Measurements from ENCODE around the gene ITIH1. TPM values are rescaled to one million over a fixed set of nuclear protein-coding genes. Genes with fewer than 3 reads are reported as not detected.

The ITIH1 gene
- total and polyA plus RNA-seq, 2 experiments from 2014 or later = not detected

- H3K4me3 ChIP-seq = no peak overlapping the region
- H3K36me3 ChIP-seq (ENCODE audit: low read depth) = no peaks in the 10 kb centered on the region
- no peak for DNase-seq
- H3K4me2 ChIP-seq (ENCODE audit: unreplicated experiment) = no peak overlapping the region
- H3K4me1 ChIP-seq (ENCODE audit: insufficient read depth) = no peaks in the 10 kb centered on the region
- TF ChIP-seq EZH2phosphoT487 (IDR thresholded peaks at IDR 0.05; ENCODE audit: insufficient read depth, low read depth) = no peak
- TF ChIP-seq EZH2 (IDR thresholded peaks at IDR 0.05; ENCODE audit: insufficient read depth, poor library complexity, severe bottlenecking) = no peak
- H4K20me1 ChIP-seq (ENCODE audit: insufficient read depth) = no peaks in the 10 kb centered on the region
- no peak overlapping the region for H2AFZ ChIP-seq
- H3K27me3 ChIP-seq (replicated peaks; ENCODE audit: insufficient read depth) = 0 out of 2 replicates have a peak, but pooled peaks cover 8% of the 10 kb centered on the region
- H3K9ac ChIP-seq = no peak overlapping the region
- H3K9me2 ChIP-seq (ENCODE audit: insufficient read depth) = no peaks in the 10 kb centered on the region
- H3K79me2 ChIP-seq (ENCODE audit: insufficient read depth) = no peaks in the 10 kb centered on the region
- 68 to 74% methylated on average over 18 of the region's 18 CpGs for WGBS, 2 experiments (ENCODE audit: low coverage in 1 of 2, low lambda C conversion rate in 2 of 2, missing lambda C conversion rate in 2 of 2)
- H3F3A ChIP-seq (ENCODE audit: insufficient read depth) = no peaks in the 10 kb centered on the region
- no peak overlapping the region for H3K27ac ChIP-seq
- no peaks in the 10 kb centered on the region for H3K9me3 ChIP-seq (ENCODE audit: low read depth)
- in situ Hi-C loops (cut with MboI) = no loop called here
These were observed 6.7 kb downstream of the ITIH1 start for GRCh38 chr3:52784021-52784621.

- TF ChIP-seq EZH2phosphoT487 (IDR thresholded peaks at IDR 0.05; ENCODE audit: insufficient read depth, low read depth) (no peak), EZH2 (IDR thresholded peaks at IDR 0.05; ENCODE audit: insufficient read depth, poor library complexity, severe bottlenecking) (no peak)
- DNase-seq = no peak
- WGBS, 2 experiments (ENCODE audit: low coverage in 1 of 2, low lambda C conversion rate in 2 of 2, missing lambda C conversion rate in 2 of 2) = 43% methylated on average over 5 of the region's 5 CpGs
- H3K4me1 ChIP-seq (ENCODE audit: insufficient read depth) = no peaks in the 10 kb centered on the region
- H2AFZ ChIP-seq = no peak overlapping the region
- no peaks in the 10 kb centered on the region for H4K20me1 ChIP-seq (ENCODE audit: insufficient read depth)
- H3K27ac ChIP-seq = no peak overlapping the region
- no peaks in the 10 kb centered on the region for H3K9me2 ChIP-seq (ENCODE audit: insufficient read depth)
- H3K4me3 ChIP-seq = no peak overlapping the region
- H3K9me3 ChIP-seq (ENCODE audit: low read depth) = no peaks in the 10 kb centered on the region
- H3K9ac ChIP-seq = no peak overlapping the region
- no peak overlapping the region for H3K4me2 ChIP-seq (ENCODE audit: unreplicated experiment)
- in situ Hi-C loops (cut with MboI) = no loop called here
- no peaks in the 10 kb centered on the region for H3K79me2 ChIP-seq (ENCODE audit: insufficient read depth)
- no peaks in the 10 kb centered on the region for H3F3A ChIP-seq (ENCODE audit: insufficient read depth)
- H3K27me3 ChIP-seq (replicated peaks; ENCODE audit: insufficient read depth) = 0 out of 2 replicates have a peak, but pooled peaks cover 8% of the 10 kb centered on the region
- H3K36me3 ChIP-seq (ENCODE audit: low read depth) = no peaks in the 10 kb centered on the region
These were observed 7.7 kb downstream of the ITIH1 start for GRCh38 chr3:52784931-52785590.

- H3K79me2 ChIP-seq (ENCODE audit: insufficient read depth) = no peaks in the 10 kb centered on the region
- no peak overlapping the region for H3K27ac ChIP-seq
- DNase-seq = no peak
- H3K9ac ChIP-seq = no peak overlapping the region
- H2AFZ ChIP-seq = no peak overlapping the region
- H3K9me2 ChIP-seq (ENCODE audit: insufficient read depth) = no peaks in the 10 kb centered on the region
- 0 out of 2 replicates have a peak, but pooled peaks cover 7% of the 10 kb centered on the region for H3K27me3 ChIP-seq (replicated peaks; ENCODE audit: insufficient read depth)
- TF ChIP-seq EZH2 (IDR thresholded peaks at IDR 0.05; ENCODE audit: insufficient read depth, poor library complexity, severe bottlenecking) (no peak), EZH2phosphoT487 (IDR thresholded peaks at IDR 0.05; ENCODE audit: insufficient read depth, low read depth) (no peak)
- H3K9me3 ChIP-seq (ENCODE audit: low read depth) = no peaks in the 10 kb centered on the region
- no peaks in the 10 kb centered on the region for H3K36me3 ChIP-seq (ENCODE audit: low read depth)
- no peaks in the 10 kb centered on the region for H3F3A ChIP-seq (ENCODE audit: insufficient read depth)
- H3K4me3 ChIP-seq = no peak overlapping the region
- no peak overlapping the region for H3K4me2 ChIP-seq (ENCODE audit: unreplicated experiment)
- 67 to 68% methylated on average over 16 to 19 of the region's 19 CpGs for WGBS, 2 experiments (ENCODE audit: low coverage in 1 of 2, low lambda C conversion rate in 2 of 2, missing lambda C conversion rate in 2 of 2)
- no peaks in the 10 kb centered on the region for H3K4me1 ChIP-seq (ENCODE audit: insufficient read depth)
- H4K20me1 ChIP-seq (ENCODE audit: insufficient read depth) = no peaks in the 10 kb centered on the region
- in situ Hi-C loops (cut with MboI) = no loop called here
These were observed 9.2 kb downstream of the ITIH1 start for GRCh38 chr3:52786330-52787215.

GRCh38 chr3:52787246-52787645 is 9.8 kb downstream of the ITIH1 start:
- Histone ChIP-seq H3K79me2 (ENCODE audit: insufficient read depth) (no peaks in the 10 kb centered on the region), H3K27ac (no peak overlapping the region), H3K4me2 (ENCODE audit: unreplicated experiment) (no peak overlapping the region), H3F3A (ENCODE audit: insufficient read depth) (no peaks in the 10 kb centered on the region), H3K9me3 (ENCODE audit: low read depth) (no peaks in the 10 kb centered on the region), H2AFZ (no peak overlapping the region), H3K36me3 (ENCODE audit: low read depth) (no peaks in the 10 kb centered on the region), H3K27me3 (replicated peaks; ENCODE audit: insufficient read depth) (peaks cover 2% of the 10 kb centered on the region; the same call in 1 of the 2 replicates), H3K4me3 (no peak overlapping the region), H3K4me1 (ENCODE audit: insufficient read depth) (no peaks in the 10 kb centered on the region), H3K9me2 (ENCODE audit: insufficient read depth) (no peaks in the 10 kb centered on the region), H4K20me1 (ENCODE audit: insufficient read depth) (no peaks in the 10 kb centered on the region), H3K9ac (no peak overlapping the region)
- WGBS, 2 experiments (ENCODE audit: low coverage in 1 of 2, low lambda C conversion rate in 2 of 2, missing lambda C conversion rate in 2 of 2) = 77 to 82% methylated on average over 11 of the region's 11 CpGs
- TF ChIP-seq EZH2 (IDR thresholded peaks at IDR 0.05; ENCODE audit: insufficient read depth, poor library complexity, severe bottlenecking) = no peak
- no peak for TF ChIP-seq EZH2phosphoT487 (IDR thresholded peaks at IDR 0.05; ENCODE audit: insufficient read depth, low read depth)
- no peak for DNase-seq
- in situ Hi-C loops (cut with MboI) = no loop called here

Measured in GM23248 (cell line).